Mucosa of gallbladder (tissue), 1 donor: ENCODE data around the gene PCLAF. TPM values are rescaled to one million over a fixed set of nuclear protein-coding genes. Genes with fewer than 3 reads are reported as not detected.
"Not testable (repeated sequence)": the region's sequence is repeated elsewhere in the genome, so short reads cannot be mapped to it uniquely, and the experiment has no call there.

Experiments
- DNase-seq: peaks from one replicate; pipeline ENCODE4 v3.0.0-alpha.2; 2020; ENCODE audit warnings: low spot score
- total RNA-seq: library from RNA; stranded (reverse); gene quantifications from one replicate; pipeline ENCODE4 v1.2.1, GENCODE V29; 2021
- donor health status: DM: no; HTN: no; CAD: no.

The PCLAF gene
- total RNA-seq, 1 donor from 2014 or later: 3.0 TPM

DNA sequence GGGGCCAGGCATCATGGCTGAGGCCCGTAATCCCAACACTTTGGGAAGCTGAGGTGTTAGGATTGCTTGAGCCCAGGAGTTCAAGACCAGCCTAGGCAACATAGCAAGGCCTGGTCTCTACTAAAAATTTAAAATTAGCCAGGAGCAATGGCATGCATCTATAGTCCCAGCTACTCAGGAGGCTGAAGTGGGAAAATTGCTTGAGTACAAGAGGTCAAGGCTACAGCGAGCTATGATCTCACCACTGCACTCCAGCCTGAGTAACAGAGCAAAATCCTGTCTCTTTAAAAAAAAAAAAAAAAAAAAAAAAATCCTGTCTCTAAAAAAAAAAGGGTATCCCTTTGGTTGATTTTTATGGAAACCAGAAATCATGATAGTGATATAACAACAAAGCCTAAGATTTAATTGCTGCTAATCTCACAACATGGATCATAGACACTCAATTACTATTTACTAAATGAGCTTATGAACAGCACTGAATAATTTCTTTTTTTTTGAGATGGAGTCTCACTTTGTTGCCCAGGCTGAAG, 12.1 kb downstream of the PCLAF start:
- DNase-seq: no peak

DNA sequence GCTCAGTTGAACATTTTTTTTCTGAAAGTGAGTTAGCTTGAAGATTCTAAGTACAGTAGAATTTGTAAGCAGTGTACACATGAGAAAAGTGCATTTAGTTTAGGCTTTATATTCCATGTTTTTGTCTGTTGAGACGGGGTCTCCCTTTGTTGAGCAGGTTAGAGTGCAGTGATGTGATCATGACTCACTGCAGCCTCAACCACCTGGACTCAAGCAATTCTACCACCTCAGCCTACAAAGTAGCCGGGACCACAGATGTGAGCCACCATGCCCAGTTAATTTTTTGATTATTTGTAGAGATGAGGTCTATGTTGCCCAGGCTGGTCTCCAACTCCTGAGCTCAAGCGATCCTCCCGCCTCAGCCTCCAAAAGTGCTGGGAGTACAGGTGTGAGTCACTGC, 20.0 kb downstream of the PCLAF start:
- no peak for DNase-seq

DNA sequence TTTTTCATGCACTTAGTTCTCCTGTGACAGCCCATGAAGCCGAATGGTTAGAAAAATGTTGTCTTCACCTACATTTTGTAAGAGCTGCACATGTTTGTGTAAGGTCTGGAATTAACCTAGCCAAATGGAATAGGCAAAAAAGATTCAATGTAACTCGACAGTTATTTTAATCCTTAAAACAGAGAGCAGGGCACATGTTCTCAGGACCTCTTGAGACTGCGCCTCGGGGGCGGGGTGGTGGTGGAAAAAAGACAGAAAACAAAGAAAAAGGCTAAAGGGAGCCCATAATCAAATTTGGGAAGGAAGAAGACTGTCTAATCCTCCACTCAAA, 24.6 kb downstream of the PCLAF start:
- DNase-seq: no peak

DNA sequence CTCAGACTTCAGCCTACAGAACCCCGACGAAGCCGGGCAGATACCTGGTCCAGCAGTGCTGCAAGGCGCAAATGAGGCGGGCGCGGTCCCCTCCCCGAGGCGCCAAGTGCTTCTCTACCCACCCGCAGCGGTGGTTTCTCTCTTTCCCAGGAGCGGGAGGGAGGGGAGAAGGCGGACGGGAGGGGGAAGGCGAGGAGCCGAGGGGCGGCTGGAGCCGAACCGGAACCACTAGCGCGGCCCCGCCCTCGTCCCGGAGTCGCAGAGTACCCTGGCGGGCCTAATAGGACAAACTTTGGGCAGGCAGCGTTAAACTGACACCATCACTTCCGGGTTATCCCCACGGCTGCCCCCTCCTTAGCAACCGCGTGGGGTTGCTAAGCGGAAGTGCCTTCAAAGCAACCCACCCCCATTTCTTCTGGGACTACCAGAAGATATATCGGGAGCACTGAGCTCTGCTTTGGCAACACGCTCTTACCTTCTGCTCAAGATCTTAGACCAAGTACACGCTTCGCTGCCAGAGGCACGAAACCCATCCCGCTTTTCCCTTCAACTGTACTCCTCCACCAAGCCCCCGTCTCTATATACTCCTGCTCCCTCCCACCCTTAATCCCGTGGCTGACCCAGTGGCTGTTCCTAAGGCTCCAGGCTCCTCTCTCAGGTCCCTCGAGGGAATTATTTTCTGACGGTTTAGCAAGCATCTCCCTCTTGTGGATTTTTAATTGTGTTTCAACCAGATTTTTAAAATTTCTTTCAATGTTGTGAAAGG, 25.1 kb downstream of the PCLAF start, which contains the start of gene CSNK1G1:
Gene CSNK1G1 (minus strand): TSS at position 230 of the 766 bp plus-strand sequence. CDS start 55,674 bp downstream, outside the sequence.
- DNase-seq: peak; percentile 94

DNA sequence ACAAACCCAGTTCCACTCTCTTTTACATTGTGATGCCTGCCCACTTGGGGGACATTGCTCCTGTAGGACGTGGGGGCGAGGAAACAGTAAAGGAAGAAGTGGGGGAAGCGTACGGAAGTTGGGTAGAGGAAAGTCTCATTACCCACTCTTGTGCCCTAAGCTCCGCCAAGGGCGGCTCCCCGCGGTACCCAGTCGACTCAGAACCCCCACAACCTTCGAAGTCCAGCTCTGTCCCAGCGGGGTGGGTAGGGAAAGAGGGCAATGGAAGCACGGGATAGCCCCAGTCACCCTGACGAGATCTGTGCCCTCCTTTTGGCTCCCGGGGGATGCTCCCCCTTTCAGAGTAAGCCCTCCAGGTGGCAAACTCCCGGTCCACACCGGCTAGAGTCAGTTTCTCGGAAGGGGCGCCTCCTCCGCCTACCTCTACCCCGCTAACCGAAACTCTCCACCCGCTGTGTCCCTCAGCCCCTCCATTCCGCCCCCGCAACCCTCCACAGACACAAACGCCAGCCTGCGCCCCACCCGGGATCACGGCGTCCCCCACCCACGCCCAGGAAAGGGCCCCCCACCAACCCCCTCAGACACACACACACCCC, 25.8 kb downstream of the PCLAF start:
- DNase-seq: no peak

DNA sequence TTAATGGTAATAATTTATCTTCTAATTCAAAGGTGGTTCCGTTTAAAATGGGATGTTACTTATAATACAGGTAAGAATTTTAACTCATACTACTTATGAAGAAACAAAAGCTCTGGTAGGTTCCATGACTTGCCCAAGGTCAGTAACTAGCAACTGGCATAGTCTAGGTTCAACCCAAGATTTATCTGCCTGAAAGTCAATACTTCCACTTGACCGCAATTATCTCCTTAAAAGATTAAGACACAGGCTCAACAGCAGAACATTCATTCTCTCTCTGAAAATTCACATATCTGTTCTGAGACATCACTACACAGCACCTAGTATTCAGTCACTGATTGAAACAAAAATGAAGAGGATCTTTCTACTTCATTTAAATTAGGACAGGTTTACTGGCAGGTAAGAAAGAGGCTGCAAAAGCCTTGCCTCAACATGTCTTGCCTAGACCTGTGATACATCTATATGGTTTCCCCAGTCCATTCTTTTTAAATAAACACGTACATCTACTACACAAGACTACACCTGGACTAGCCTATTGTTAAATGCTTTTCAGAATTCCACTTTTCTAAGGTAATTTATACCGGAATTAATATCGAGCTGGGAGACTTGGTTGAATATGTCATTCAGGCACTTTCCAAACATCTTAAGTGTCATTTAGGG, 26.4 kb downstream of the PCLAF start:
- no peak for DNase-seq

DNA sequence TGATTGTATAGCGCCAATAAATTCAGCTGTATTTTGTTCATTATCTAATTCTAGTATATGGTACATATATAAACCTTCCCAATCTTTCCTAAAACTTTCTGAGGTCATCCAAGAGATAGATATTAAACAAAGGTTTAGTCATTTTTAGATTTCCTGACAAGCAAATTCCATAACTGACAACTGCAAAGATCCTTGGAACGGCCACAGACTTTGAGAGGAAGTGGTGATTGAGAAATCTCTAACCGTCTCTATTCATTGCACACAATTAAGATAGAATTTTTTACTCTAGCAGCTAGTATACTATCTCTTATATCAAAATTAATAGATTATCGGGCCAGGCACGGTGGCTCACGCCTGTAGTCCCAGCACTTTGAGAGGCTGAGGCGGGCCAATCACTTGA, 30.0 kb downstream of the PCLAF start:
- DNase-seq: no peak

DNA sequence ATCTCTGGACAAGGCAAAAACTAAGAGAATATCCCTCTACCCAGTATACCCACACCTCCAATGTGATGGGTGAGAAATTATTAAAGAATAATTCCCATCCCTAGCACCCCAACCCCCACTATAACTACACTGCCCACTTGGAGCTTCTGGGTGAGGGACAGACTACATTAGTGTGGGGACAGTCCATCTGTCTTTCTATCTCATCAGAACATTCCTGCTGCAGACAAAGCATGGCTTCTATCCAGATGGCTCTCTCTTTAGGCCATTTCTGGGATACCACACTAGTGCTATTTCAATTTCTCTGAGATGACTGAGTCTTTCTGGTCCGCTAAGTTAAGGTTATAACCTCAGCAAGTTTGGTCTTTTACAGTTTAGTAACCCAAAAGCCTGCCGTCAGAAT, 31.9 kb downstream of the PCLAF start:
- no peak for DNase-seq

DNA sequence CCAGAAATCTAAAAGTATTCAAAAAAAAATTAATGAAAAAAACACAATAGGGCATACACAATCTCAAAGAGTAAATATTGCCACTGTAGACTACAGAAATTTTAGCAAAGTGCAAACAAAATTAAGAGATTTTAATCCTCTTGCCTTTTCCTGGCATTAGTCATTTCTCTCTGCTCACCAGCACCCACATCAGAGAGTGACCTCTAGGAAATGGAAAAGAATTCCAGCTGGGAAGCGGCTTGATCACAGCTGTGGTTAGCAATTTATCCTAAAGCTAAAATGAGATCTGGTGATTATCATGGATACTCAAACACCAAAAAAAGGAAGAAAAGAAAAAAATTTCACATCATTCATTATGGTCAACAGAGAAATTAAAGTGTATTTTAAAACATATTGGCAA, 32.8 kb downstream of the PCLAF start:
- no peak for DNase-seq

DNA sequence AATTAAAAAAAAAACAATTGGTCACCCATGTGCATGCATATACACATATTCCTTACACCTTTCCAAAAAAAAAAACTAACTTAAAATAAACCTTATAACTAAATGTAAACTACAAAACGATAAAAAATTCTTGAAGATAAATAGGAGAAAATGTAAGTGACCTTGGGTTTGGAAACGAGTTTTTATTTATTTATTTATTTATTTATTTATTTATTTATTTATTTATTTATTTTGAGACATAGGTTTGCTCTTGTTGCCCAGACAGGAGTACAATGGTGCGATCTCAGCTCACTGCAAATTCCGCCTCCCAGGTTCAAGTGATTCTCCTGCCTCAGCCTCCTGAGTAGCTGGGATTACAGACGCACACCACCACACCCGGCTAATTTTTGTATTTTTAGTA, 35.0 kb downstream of the PCLAF start:
- not testable (repeated sequence) for DNase-seq

DNA sequence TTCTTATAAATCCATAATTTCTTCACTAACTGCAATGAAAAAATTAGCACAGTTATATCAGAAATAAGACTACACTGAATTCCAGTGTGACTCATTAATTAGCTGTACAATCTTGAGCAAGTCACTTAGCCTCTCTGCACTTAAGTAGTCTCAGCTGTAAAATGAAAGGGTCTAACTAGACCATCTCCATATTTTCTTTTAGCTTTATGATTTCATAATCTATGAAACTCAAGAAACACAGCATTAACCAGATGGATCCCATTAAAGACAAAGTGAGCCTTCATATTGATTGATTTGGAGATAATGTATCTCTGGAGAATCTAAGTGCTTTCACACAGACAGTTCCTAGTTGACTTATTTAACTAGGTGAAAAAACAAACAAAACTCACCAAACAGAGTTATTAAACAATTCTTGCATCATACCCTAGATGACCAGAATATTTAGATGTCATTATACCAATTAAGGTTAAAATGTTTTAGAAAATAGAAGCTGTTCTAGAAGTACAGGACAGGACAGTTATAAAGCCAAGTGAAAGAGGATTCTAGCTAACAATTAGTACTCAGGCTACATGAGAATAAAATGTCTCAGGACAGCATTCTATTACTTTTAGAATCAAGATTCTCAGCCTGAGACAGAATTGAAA, 36.5 kb downstream of the PCLAF start:
- no peak for DNase-seq

DNA sequence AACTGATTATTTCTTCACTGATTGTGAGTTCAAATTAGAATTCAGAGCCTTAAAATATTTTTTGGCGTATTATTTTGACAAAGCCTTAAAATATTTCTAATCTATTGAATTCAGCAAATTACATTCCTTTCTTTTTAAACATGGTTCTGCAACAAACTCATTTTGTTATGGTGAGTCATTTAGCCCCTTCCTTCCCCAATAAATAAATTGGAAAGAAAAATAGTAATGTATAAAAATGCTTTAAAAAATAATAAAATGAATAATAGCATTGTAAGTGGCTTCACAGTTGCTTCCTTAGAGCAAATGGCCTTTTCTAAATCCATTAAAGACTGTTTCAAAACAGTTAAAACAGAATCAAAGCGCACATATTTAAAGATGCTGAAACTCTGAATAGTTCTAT, 37.4 kb downstream of the PCLAF start:
- no peak for DNase-seq

DNA sequence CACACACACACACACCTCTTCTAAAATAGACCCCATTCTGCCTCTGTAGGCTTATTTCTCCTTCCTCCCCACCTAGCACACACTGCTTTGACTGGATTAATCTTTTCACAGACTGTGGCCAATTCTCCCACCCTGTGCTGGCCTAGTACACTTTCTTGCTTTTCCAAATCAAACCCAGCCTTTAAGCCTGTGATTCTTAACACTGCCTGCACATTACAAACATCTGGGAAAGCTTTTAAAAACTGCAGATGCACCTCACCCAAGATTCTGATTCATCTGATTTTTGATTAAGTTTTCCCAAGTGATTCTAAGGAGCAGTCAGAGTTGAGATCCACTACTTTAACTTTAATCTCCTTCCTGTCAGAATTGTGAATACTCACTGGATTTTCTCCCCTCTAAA, 38.0 kb downstream of the PCLAF start:
- no peak for DNase-seq

DNA sequence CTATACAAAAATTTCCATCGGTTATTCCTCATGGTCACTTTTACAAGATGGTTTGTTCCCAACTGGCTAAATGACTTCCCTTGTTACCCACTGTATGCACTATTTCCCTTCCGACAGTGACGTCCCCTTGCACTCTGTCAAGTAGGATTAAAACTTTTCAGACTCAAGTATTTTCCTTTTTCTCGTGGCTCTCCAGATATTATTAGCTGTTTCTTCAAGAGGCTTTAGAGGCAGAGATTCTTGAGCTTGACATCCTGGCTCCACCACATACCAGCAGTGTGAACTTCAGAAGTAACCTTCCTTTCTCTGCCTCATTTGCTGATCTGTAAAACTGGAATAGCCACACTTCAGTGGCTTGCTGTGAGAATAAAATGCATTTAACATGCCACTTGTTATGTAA, 39.3 kb downstream of the PCLAF start:
- no peak for DNase-seq

DNA sequence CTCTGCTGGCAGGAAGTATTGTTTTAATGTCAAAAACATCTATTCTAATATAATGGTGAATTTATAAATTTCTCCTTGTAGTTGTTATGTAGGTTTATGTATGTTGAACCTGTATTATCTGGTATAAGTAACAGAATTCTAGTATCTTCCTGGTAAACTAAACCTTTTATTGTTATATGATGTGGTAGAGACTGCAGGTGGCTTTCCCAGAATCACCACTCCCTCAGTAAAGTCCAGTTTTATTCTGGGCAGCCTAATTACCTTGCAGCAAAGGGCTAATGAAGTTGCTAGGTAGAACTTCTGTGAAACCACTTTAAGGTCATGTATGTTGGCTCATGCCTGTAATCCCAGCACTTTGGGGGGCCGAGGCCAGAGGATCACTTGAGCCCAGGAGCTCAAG, 40.9 kb downstream of the PCLAF start:
- DNase-seq: no peak

DNA sequence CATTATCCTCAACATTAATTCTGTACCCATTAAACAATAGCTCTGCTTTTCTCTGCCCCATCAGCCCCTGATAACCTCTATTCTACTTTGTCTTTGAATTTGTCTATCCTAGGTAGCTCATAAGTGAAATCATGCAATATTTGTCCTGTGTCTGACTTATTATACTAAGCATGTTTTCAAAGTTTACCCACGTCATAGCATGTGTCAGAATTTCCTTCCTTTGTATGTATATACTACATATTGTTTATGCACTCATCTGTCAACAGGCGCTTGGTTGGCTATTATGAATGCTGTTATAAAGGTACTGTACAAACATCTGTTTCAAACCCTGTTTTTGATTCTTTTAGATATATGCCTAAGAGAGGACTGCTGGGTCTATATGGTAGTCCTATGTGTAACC, 43.5 kb downstream of the PCLAF start:
- no peak for DNase-seq

DNA sequence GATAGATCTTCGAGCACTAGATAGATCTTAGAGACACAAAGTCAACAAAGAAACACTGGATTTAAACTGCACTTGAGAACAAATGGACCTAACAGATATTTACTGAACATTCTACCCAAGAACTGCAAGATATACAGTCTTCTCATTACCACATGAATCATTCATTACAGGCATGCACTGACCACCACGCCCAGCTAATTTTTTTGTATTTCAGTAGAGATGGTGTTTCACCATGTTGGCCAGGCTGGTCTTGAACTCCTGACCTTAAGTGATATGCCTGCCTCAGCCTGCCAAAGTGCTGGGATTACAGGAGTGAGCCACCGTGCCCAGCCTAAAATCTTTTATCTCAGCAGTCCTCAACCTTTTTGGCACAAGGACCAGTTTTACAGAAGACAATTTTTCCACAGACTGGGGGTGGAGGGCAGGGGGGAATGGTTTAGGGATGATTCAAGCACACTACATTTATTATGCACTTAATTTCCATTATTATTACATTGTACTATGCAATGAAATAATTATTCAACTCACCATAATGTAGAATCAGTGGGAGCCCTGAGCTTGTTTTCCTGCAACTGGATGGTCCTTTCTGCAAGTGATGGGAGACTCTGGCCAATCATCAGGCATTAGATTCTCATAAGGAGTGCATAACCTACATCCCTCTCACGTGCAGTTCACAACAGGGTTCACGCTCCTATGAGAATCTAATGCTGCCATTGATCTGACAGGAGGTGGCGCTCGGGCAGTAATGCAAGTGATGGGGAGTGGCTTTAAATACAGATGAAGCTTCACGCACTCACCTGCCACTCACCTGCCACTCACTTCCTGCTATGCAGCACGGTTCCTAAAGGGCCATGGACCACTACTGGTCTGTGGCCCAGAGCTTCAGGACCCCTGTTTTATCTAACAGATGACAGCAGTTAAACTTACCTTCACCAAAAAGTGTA, 47.0 kb downstream of the PCLAF start:
- DNase-seq: no peak

DNA sequence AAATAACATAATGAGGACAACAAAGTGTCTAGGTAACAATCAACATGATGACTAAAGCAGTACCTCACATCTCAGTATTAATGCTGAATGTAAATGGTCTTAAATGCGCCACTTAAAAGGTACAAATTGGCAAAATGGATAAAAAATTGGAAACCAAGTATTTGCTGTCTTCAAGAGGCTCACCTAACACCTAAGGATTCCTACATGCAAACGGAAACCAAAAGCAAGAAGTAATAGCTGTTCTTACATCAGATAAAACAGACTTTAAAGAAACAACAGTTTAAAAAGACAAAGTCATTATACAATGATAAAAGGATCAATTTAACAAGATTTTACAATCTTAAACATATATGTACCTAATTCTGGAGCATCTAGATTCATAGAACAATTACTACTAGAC, 47.7 kb downstream of the PCLAF start:
- no peak for DNase-seq

DNA sequence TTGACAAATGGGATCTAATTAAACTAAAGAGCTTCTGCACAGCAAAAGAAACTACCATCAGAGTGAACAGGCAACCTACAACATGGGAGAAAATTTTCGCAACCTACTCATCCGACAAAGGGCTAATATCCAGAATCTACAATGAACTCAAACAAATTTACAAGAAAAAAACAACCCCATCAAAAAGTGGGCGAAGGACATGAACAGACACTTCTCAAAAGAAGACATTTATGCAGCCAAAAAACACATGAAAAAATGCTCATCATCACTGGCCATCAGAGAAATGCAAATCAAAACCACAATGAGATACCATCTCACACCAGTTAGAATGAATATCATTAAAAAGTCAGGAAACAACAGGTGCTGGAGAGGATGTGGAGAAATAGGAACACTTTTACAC, 49.6 kb downstream of the PCLAF start:
- not testable (repeated sequence) for DNase-seq

DNA sequence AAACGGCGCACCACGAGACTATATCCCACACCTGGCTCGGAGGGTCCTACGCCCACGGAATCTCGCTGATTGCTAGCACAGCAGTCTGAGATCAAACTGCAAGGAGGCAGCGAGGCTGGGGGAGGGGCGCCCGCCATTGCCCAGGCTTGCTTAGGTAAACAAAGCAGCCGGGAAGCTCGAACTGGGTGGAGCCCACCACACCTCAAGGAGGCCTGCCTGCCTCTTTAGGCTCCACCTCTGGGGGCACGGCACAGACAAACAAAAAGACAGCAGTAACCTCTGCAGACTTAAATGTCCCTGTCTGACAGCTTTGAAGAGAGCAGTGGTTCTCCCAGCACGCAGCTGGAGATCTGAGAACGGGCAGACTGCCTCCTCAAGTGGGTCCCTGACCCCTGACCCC, 54.3 kb downstream of the PCLAF start:
- DNase-seq: not testable (repeated sequence)

DNA sequence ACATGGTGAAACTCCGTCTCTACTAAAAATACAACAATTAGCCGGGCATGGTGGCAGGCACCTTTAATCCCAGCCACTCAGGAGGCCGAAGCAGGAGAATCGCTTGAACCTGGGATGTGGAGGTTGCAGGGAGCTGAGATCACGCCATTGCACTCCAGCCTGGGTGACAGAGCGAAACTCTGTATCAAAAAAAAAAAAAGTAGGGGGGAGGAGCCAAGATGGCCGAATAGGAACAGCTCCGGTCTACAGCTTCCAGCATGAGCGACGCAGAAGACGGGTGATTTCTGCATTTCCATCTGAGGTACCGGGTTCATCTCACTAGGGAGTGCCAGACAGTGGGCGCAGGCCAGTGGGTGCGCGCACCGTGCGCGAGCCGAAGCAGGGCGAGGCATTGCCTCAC, 54.8 kb downstream of the PCLAF start:
- not testable (repeated sequence) for DNase-seq
